Endometrial microvascular endothelial cells (primary cell): ENCODE results near the gene ZNF880. TPM values are rescaled to one million over a fixed set of nuclear protein-coding genes. Genes with fewer than 3 reads are reported as not detected.
"Not testable (repeated sequence)": the region's sequence is repeated elsewhere in the genome, so short reads cannot be mapped to it uniquely, and the experiment has no call there.

Experiments
- in situ Hi-C: cut with HindIII; loops from 2 replicates; pipeline ENCODE4 v1.10.0; 2017; ENCODE audit warnings: low sequenced_read_pairs, low pct_unique_long_range_greater_than_20kb; ENCODE audit errors: inconsistent ontology term
- total RNA-seq: library from RNA; depleted of rRNA; stranded (reverse); fragments of >200 nt; gene quantifications from one replicate; pipeline ENCODE4 v1.2.3, GENCODE V29; 2015; ENCODE audit errors: inconsistent ontology term

Gene ZNF880
- 8.5 TPM for total RNA-seq

DNA sequence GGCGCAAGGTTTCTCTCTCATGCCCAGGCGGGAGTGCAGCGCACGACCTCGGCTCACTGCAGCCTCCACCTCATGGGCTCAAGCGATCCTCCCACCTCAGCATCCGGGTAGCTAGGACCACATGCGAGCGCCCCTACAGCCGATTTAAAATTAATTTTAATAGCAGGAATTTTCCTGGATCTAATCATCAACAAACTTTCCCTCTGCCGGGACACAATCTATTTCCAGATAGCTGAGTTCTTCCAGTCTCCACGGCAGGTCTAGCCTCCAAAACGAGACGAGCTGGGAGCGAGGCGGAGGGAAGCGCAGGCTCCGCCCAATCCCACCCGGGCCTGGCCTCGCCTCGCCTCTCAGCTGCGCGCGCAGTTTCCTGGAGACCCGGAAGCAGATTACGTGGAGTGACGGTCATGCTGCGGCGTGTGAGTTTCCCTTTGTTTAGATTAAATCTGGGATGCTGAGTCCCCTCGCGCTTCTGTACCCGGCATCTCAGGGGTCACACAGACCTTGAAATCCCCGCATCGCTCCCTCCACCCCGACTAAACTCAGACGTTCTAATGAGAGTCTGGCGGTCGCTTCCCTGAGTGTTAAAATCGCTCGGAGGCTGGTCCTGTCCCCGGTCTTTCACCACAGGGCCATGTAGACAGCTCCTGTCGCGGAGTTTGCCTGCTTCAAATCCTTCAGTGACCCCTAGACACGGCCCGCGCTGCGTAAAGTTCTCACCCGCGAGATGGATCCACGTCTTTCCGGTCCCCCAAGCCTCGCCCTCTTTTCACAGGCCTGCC, at the start of gene ZNF880:
Gene ZNF880, plus strand, starts transcription at position 365 of the 782 bp plus-strand sequence. Its CDS starts 43 bp downstream, at position 408.
- in situ Hi-C loops: no loop called here

DNA sequence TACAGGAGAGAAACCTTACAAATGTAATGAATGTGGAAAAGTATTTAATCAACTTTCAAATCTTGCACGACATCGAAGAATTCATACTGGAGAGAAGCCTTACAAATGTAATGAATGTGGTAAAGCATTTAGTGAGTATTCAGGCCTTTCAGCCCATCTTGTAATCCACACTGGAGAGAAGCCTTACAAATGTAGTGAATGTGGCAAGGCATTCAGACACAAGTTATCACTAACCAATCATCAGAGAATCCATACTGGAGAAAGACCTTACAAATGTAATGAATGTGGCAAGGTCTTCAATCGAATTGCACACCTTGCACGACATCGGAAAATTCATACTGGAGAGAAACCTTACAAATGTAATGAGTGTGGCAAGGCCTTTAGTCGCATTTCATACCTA, 47.3 kb upstream of the ZNF880 start:
- in situ Hi-C loops: no loop called here

DNA sequence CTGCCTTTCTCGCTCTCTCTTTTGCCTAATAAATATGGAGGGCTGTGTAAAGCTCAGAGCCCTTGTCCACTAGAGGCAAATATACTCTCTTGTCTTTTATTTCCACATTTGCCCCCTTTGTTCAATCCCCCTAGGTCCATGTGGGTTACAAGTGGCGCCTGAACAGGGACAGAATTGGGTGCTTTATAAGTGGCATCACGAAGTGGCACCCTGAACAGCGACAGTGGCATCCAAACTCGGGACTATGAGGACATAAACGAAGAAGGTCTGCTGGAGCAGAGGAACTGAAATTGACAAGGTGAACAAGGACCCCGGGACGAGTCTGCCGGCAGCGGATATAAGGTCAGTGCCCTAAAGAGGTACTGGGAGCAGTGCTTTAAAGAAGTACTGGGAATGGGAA, 38.0 kb upstream of the ZNF880 start:
- in situ Hi-C loops: no loop called here

DNA sequence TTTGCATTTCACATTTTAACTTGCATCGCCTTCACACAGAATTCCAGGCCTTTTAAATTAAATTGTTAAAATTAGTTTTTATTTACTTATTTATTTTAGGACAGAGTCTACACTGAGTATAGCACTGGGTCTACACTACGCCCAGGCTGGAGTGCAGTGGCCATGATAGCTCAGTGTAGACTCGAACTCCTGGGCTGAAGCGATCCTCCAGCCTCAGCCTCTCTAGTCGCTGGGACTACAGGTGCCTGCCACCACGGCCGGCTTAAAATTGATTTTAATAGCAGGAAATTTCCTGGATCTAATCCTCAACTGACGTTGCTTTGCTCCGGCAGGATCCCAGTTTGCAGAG, 34.0 kb upstream of the ZNF880 start:
- in situ Hi-C loops: no loop called here

DNA sequence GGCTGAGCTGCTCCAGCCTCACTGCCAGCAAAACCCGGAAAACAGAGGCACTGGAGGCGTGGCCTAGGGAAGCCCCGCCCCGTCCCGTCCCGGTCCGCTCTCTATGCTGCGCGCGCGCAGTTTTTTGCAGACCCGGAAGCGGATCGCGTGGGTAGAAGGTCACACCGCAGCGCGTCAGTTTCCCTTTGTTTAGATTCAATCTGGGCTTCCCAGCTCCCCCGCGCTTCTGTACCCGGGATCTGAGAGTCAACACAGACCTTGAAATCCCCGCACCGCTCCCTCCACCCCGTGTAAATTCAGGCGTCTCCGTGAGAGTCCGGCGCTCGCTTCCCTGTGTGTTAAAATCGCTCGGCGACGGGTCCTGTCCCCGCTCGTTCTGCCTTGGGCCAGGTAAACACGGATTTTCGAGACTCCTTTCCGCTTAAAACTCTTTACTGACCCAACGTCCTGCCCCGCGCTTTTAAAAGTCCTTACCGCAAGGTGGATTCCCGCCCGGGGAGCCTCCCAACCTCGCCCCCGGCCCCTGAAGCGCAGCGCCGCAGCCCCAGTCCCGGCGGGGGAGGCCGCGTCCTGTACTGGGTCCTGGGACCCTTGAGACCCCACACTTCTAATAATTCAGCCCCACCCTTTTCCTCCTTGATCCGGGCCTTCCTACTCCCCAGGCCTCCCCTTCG, 33.5 kb upstream of the ZNF880 start, which contains the start of gene ZNF610:
Gene ZNF610, plus strand, starts transcription at position 127 of the 674 bp plus-strand sequence. CDS start 12,930 bp downstream, outside the sequence.
- in situ Hi-C loops: no loop called here

DNA sequence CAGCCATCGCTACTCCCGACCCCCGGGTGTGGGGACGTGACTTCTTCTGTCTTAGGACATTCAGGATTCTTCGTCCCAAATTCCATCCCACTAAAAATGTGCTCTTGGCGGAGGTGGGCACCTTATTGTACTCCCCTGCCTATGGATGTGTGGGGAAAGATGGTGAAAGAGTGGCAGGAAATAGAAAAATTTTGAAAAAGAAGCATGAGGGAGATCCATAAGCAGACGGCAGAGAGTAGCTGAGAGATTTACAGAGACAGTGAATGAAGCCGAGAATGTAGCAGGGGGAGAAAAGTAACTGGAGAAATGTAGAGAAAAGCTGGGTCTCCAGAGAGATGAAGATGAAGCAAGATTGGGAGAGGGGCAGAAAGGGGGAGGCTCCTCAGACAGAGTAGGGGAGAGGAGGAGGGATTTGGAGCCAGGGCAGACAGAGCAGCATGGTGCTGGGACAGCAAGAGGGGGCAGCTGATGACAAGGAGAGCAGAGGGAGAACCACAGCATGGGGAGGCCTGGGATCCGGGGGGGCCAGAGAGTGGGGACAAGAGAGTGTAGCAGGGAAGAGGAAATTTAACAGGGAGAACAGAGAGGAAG, 32.8 kb upstream of the ZNF880 start:
- in situ Hi-C loops: no loop called here

DNA sequence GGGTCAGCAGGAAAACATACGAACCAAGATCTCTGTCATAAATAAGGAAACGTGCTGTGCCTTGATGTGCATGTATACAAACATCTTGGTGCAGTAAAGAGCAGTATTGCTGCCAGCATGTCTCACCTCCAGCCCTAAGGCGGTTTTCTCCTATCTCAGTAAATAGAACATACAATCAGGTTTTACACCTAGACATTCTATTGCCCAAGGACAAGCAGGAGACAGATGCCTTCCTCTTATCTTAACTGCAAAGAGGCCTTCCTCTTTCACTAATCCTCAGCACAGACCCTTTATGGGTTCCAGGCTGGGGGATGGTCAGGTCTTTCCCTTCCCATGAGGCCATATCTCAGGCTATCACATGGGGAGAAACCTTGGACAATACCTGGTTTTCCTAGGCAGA, 30.7 kb upstream of the ZNF880 start:
- in situ Hi-C loops: not testable (repeated sequence)

DNA sequence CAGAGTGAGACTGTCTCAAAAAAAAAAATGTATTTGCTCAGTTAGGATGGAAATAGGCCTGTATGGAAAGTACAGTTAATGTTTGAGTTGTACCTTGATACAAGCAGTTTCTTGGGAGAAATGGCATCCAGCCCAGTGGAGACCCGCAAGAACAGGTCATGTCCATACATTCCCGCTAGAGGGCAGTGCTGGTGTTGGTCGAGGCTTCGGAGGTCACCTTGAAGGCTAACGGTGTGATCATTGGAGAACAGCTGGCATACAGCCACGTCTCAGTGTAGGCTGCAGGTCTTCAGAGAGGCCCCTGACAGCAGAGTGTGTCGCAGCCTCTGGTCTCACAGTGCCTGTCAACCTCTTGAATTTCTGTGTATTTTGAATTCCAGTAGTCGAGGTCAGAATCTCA, 26.2 kb upstream of the ZNF880 start:
- in situ Hi-C loops: no loop called here

DNA sequence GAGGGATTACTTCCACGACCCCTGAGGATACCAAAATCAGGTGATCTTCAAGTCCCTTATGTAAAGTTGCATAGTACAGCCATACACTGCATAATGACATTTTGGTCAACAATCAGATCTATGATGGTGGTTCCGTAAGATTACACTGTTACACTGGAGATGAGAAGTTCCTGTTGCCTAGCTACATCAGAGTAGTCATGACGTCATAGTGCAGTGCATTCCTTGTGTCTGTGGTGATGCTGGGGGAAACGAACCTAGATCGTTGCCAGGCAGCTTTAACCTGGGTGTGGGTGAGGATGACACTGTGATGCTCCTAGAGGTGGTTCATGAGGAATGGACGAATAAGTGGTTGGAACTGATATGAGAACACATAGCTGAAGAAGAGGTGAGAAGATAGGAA, 24.6 kb upstream of the ZNF880 start:
- in situ Hi-C loops: no loop called here

DNA sequence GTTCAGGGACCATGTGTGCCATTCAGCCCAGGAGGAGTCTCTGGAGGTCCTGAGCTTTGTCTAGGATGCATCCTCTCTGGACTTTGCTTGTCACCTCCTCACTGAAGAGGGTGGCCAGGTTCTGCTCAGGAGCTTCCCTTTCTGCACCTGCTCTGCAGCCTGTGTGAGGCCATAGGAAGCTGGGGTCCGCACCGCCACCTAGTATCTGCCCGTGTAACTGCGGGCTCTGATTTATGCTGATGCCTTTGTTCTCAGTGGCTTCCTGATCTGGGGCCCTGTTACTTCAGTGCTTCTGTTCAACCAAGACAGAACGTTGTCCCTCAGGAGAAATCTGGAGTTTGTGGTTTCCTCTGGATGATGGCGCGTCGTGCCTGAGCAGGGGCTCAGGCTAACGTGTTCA, 18.2 kb upstream of the ZNF880 start:
- in situ Hi-C loops: no loop called here

DNA sequence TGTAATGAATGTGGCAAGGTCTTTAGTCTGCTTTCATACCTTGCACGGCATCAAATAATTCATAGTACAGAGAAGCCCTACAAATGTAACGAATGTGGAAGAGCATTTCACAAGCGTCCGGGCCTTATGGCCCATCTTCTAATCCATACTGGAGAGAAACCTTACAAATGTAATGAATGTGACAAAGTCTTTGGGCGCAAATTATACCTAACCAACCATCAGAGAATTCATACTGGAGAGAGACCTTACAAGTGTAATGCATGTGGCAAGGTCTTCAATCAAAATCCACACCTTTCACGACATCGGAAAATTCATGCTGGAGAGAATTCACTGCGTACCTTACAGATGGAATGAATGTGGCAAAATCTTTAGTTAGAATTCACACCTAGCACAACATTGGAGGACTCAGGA, 3.3 kb upstream of the ZNF880 start:
- in situ Hi-C loops: no loop called here

DNA sequence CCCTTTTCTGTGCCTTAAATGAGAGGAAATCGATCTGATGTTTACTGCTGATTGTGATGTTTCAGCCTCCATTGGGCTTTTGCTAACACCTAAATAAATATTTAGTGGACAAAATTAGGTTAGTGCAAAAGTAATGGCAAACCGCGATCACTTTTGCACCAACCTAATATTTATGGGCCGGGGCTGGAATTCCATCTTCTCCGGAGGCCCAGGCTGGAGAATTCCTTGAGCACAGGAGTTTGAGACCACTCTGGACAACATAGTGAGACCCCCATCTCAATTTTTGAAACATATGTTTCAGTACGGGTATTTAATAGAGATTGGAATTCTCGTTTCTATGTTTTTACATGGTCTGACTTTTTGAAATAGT, 603 bp downstream of the ZNF880 start:
- in situ Hi-C loops: no loop called here

DNA sequence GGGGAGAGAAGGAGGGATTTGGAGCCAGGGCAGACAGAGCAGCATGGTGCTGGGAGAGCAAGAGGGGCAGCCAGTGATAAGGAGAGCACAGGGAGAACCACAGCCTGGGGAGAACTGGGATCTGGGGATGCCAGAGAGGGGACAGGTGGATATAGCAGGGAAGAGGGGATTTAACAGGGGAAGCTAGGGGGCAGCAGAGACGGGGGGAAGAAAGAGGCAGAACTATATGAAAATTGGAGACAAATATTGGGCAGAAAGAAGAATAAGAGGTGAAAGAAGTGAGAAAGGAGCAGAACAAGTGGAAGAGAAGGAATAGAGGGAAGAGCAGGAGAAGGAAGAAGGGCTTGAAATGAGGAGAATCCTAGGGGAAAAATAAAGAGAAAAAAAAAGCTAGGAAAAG, 21.4 kb downstream of the ZNF880 start:
- in situ Hi-C loops: no loop called here

DNA sequence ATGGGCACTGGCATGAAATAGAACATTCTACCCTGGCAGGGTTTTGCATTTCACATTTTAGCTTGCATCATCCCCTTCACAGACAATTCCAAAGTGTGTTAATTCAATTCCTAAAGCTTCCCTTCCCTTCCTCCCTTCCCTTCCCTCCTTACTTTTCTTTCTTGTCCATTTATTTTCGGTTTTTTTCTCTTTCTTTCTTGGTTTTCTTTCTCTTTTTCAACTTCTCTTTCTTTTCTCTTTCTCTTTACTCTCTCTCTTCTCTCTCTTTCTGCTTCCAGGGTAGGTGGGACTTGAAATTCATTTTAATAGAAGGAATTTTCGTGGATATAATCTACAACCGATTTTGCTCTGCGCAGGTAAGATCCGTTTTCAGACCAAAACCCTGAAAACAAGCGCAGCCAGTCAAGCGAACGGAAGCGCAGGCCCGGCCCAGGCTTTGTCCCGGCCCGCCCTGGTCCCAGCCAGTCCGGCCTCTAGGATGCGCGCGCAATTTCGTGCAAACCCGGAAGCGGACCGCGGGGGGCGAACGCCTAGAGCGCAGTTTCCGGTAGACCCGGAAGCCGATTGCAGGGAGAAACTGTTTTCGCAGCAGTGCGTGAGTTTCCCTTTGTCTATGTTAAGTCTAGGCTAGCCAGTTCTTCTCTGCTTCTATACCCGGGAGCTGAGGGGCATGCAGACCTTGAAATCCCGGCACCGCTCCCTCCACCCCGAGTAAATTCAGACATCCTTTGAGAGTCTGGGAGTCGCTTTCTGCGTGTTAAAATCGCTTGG, 27.8 kb downstream of the ZNF880 start, which contains the start of gene ZNF528:
Gene ZNF528, plus strand, starts transcription at position 540 of the 771 bp plus-strand sequence. CDS start 4,165 bp downstream, outside the sequence.
- in situ Hi-C loops: no loop called here

DNA sequence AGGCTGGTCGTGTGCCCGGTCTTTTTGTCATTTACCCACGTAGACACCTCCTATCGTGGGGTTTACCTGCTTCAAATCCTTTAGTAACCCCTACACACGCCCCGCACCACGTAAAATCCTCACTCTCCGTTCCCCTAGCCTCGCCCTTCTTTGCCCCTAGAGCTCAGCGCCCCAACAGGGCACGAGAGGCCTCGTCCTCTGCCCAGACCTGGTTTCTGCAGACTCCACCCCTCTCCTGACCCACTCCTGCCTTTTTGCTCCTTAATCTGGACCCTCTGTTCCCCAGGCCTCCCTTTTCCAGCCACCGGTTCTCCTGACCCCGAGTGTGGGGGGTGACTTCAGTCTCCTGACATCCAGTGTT, 28.3 kb downstream of the ZNF880 start:
- in situ Hi-C loops: no loop called here

DNA sequence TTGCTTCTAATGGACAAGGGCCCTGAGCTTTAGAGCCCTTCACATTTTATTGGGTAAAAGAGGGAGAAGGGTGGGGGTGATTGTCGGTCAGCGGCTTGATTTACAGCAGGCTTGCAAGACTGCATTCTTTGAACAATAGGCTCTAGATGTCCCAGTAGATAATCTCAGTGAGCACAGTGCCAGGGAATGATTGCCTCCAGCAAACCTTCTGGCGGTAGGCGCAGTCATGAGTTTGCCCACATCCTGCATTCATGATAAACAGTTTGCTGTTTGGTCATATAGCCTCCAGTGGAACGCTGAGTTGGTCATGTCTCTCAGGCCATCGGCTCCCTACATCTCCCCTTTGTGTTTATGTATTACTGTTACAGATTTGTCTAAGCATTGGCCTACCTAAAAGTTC, 40.6 kb downstream of the ZNF880 start:
- in situ Hi-C loops: no loop called here

DNA sequence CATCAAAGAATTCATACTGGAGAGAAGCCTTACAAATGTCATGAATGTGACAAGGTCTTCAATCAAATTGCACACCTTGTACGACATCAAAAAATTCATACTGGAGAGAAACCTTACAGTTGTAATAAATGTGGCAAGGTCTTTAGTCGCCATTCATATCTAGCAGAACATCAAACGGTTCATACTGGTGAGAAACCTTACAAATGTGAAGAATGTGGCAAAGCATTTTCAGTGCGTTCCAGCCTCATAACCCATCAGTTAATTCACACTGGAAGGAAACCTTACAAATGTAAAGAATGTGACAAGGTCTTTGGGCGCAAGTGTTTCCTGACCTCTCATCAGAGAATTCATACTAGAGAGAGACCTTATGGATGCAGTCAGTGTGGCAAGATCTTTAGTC, 46.0 kb downstream of the ZNF880 start:
- in situ Hi-C loops: no loop called here

DNA sequence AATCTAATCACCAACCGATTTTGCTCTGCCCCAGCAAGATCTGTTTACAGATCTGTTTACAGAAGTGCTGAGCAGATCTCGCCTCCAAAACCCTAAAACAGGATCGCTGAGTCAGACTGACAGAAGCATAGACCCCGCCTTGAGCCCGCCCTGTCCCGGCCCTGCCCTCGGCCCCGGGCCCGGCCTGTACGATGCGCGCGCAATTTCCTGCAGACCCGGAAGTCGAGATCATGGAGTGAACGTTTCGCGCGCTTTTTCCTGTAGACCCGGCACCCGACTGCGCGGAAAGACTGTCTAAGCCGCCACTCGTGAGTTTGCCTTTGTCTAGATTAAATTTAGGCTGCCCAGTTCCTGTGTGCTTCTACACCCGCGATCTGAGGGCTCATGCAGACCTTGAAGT, 59.2 kb downstream of the ZNF880 start, which contains the start of gene ZNF534:
Gene ZNF534, plus strand, starts transcription at position 212 of the 400 bp plus-strand sequence. CDS start 2,327 bp downstream, outside the sequence.
- in situ Hi-C loops: no loop called here
